HEK293T (cell line): Measurements from ENCODE around the gene METTL25B.

Experiments used
- FOXK2 ChIP-seq: fragments of 450-650 bp; IDR thresholded peaks from 2 replicates; pipeline ENCODE4 v1.6.1; 2016; ENCODE audit warnings: mild to moderate bottlenecking
- SP1 ChIP-seq: fragments of 450-650 bp; IDR thresholded peaks from 2 replicates; pipeline ENCODE4 v1.6.1; 2017
- SUZ12 ChIP-seq: fragments of 450-650 bp; IDR thresholded peaks from 2 replicates; pipeline ENCODE4 v1.6.1; 2016; ENCODE audit warnings: mild to moderate bottlenecking
- ZNF384 ChIP-seq: fragments of 450-650 bp; IDR thresholded peaks from 2 replicates; pipeline ENCODE4 v1.6.1; 2016
- TF ChIP-seq, protein P1 (sequence below): fragments of 450-650 bp; IDR thresholded peaks from 2 replicates; pipeline ENCODE4 v1.6.1; 2016

DNA sequence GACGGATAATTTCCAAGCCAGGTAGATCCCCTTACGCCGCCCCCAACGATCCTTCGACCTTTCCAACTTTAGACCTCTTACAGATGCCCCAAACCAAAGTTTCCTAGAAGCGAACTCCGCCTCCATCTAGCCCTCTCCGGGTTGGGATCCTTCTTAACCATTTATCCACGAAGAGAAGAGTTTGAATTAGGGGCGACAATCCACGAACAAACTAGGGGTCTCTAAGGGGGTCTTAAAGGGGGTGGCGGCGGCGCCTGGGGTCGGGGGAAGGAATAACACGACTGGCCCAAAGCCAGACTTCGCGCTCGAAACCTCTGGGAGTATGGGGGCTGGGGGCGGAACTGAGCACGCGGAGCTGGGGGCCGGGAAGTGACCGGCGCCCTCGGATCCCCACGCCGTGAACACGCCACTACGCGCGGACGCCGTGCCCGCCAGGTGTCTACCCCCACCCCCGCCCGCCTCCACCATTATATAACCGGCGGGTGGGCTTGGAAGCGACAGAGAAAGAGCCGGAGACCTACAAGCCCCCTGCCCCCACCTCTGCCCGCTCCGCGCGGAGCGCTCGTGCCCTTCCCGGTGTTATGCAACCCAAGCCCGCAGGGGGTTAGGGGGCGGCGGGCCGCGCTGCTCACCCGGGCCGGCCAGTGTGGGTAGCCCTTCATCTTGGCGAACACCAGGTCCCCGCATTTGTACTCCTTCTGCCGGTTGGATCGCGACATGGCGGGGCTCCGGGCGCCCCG is 22.6 kb downstream of the METTL25B start:
- TF ChIP-seq SUZ12, result no peak
- TF ChIP-seq SP1, result no peak
- no peak for TF ChIP-seq ZNF384
- no peak for TF ChIP-seq FOXK2
- TF ChIP-seq, protein P1, sequence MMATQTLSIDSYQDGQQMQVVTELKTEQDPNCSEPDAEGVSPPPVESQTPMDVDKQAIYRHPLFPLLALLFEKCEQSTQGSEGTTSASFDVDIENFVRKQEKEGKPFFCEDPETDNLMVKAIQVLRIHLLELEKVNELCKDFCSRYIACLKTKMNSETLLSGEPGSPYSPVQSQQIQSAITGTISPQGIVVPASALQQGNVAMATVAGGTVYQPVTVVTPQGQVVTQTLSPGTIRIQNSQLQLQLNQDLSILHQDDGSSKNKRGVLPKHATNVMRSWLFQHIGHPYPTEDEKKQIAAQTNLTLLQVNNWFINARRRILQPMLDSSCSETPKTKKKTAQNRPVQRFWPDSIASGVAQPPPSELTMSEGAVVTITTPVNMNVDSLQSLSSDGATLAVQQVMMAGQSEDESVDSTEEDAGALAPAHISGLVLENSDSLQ, result no peak
